Naive thymus-derived CD4-positive, alpha-beta T cell (primary cell): ENCODE measurements around the gene CACNA1C. TPM values are rescaled to one million over a fixed set of nuclear protein-coding genes. Genes with fewer than 3 reads are reported as not detected.
"Not testable (repeated sequence)": the region's sequence is repeated elsewhere in the genome, so short reads cannot be mapped to it uniquely, and the experiment has no call there.

Source experiments
- ATAC-seq: fragments of 150-1000 bp; cut with Tn5 transposase; 2 replicates; pipeline ENCODE4 v1.10.0; 2021; ENCODE audit warnings: mild to moderate bottlenecking, moderate library complexity
- CTCF ChIA-PET: fragments of 350-600 bp; sonication (Branson Sonifier 250); formaldehyde crosslinking; loops from one replicate; lab custom pipeline; 2021; ENCODE audit warnings: antibody characterized with exemption; lab: Charles Lee
- POLR2A ChIA-PET: fragments of 350-600 bp; sonication (Branson Sonifier 250); formaldehyde crosslinking; loops from one replicate; lab custom pipeline; 2021; ENCODE audit warnings: antibody characterized with exemption, inconsistent platforms; lab: Charles Lee
- DNase-seq, 9 donors: peaks; one replicate each; pipeline versions ENCODE4 v3.0.0 to v3.0.0-alpha.2; 2020 to 2022; ENCODE audit warnings: mixed read lengths in 1 of 9
- H3K27ac ChIP-seq: one replicate; pipeline ENCODE4 v1.7.0; 2013; ENCODE audit warnings: mild to moderate bottlenecking, low read depth, low read length, moderate library complexity
- H3K27me3 ChIP-seq, 2 donors: one replicate each; pipeline ENCODE4 v1.7.0; 2013; ENCODE audit warnings: low read length in 2 of 2, mild to moderate bottlenecking in 2 of 2, moderate library complexity in 2 of 2; ENCODE audit not compliant: control insufficient read depth in 2 of 2, insufficient read depth in 2 of 2
- H3K36me3 ChIP-seq, 3 experiments: 1 replicate in 2 of 3; 2 replicates in 1 of 3; pipeline ENCODE4 v1.7.0; 2013; ENCODE audit warnings: low read length in 3 of 3, mild to moderate bottlenecking in 3 of 3, moderate library complexity in 1 of 3; ENCODE audit not compliant: insufficient read depth in 3 of 3, control insufficient read depth in 2 of 3
- H3K4me1 ChIP-seq, 2 donors: one replicate each; pipeline ENCODE4 v1.7.0; 2013; ENCODE audit warnings: low read length in 2 of 2, mild to moderate bottlenecking in 2 of 2, moderate library complexity in 1 of 2; ENCODE audit not compliant: control insufficient read depth in 2 of 2, insufficient read depth in 2 of 2
- H3K4me3 ChIP-seq: 2 replicates; pipeline ENCODE4 v1.7.0; 2013; ENCODE audit warnings: mild to moderate bottlenecking, low read length
- H3K9me3 ChIP-seq, 3 experiments: 1 replicate in 2 of 3; 2 replicates in 1 of 3; pipeline ENCODE4 v1.7.0; 2013; ENCODE audit warnings: low read length in 3 of 3; ENCODE audit not compliant: control insufficient read depth in 2 of 3
- H3K27ac Mint-ChIP-seq, 9 donors: one replicate each; pipeline ENCODE4 v1.8.0; 2020 to 2022; ENCODE audit warnings: mixed read lengths in 9 of 9, mild to moderate bottlenecking in 8 of 9, moderate library complexity in 5 of 9, inconsistent platforms in 2 of 9
- H3K27me3 Mint-ChIP-seq, 5 donors: one replicate each; pipeline ENCODE4 v1.8.0; 2021 to 2022; ENCODE audit warnings: mixed read lengths in 5 of 5, mild to moderate bottlenecking in 1 of 5
- H3K36me3 Mint-ChIP-seq, 5 donors: one replicate each; pipeline ENCODE4 v1.8.0; 2020 to 2022; ENCODE audit warnings: mixed read lengths in 5 of 5, mild to moderate bottlenecking in 3 of 5, inconsistent platforms in 1 of 5
- H3K4me1 Mint-ChIP-seq, 7 donors: one replicate each; pipeline ENCODE4 v1.8.0; 2020 to 2022; ENCODE audit warnings: mixed read lengths in 7 of 7, mild to moderate bottlenecking in 3 of 7, inconsistent platforms in 1 of 7
- H3K4me3 Mint-ChIP-seq, 10 donors: one replicate each; pipeline ENCODE4 v1.8.0; 2020 to 2022; ENCODE audit warnings: mild to moderate bottlenecking in 10 of 10, mixed read lengths in 10 of 10, moderate library complexity in 6 of 10, inconsistent platforms in 2 of 10
- H3K9me3 Mint-ChIP-seq, 11 donors: one replicate each; pipeline ENCODE4 v1.8.0; 2020 to 2022; ENCODE audit warnings: mixed read lengths in 11 of 11, mild to moderate bottlenecking in 4 of 11, inconsistent platforms in 1 of 11, moderate library complexity in 1 of 11
- intact Hi-C, 2 donors: fragments of 100-400 bp; cut with micrococcal nuclease; formaldehyde crosslinking; loops; one replicate each; pipeline ENCODE4 v1.15.1; 2023
- polyA plus RNA-seq, 2 donors: library from polyadenylated mRNA; unstranded; fragments of 300-500 nt; fragmentation: Illumina TruSeq; gene quantifications; one replicate each; pipeline ENCODE4 v1.2.3, GENCODE V29; 2021
- total RNA-seq, 6 experiments: library from RNA in 5 of 6; stranded (reverse) in 5 of 6; gene quantifications; 1 replicate in 5 of 6; 2 replicates in 1 of 6; pipeline ENCODE4 v1.2.3 and lab custom pipeline; 2021 to 2026

Gene CACNA1C
- total and polyA plus RNA-seq, 7 experiments from 2014 or later: 0.04 to 0.48 (median 0.08) TPM

GRCh38 chr12:2684026-2684325, 631.2 kb downstream of the CACNA1C start:
- H3K9me3 ChIP-seq, H3K36me3 ChIP-seq, H3K27ac ChIP-seq, H3K4me3 ChIP-seq, H3K36me3 Mint-ChIP-seq, H3K27me3 ChIP-seq, intact Hi-C loops, H3K27me3 Mint-ChIP-seq, ATAC-seq, H3K4me3 Mint-ChIP-seq, H3K9me3 Mint-ChIP-seq, H3K4me1 ChIP-seq, H3K27ac Mint-ChIP-seq, DNase-seq: not testable (repeated sequence)
- ChIA-PET CTCF (interaction anchor here (3.9 kb wide), 1 partner anchor 101 kb away, joined by 42 read pairs; no protein-coding TSS in a partner anchor), POLR2A (interaction anchor here (1.6 kb wide), 1 partner anchor 98 kb away, joined by 3 read pairs; no protein-coding TSS in a partner anchor)
- peaks cover 6 to 22% (median 14%) of the 10 kb centered on the region in 7 donors for H3K4me1 Mint-ChIP-seq

- H3K36me3 Mint-ChIP-seq, H3K36me3 ChIP-seq, H3K27me3 ChIP-seq, DNase-seq, POLR2A ChIA-PET, H3K4me1 ChIP-seq, H3K4me3 Mint-ChIP-seq, H3K4me3 ChIP-seq, H3K27ac ChIP-seq, H3K9me3 Mint-ChIP-seq, H3K27ac Mint-ChIP-seq, H3K9me3 ChIP-seq, intact Hi-C loops, H3K27me3 Mint-ChIP-seq, ATAC-seq: not testable (repeated sequence)
- CTCF ChIA-PET: interaction anchor here (1.6 kb wide), 1 partner anchor 99 kb away, joined by 6 read pairs; no protein-coding TSS in a partner anchor
- H3K4me1 Mint-ChIP-seq: peaks cover 18 to 40% (median 31%) of the 10 kb centered on the region in 7 donors
These were observed 633.0 kb downstream of the CACNA1C start for GRCh38 chr12:2685620-2686279.

GRCh38 chr12:2686280-2686646, 633.5 kb downstream of the CACNA1C start:
- intact Hi-C loops: no loop called here
- DNase-seq: no peak
- ATAC-seq: no peak
- ChIA-PET CTCF (interaction anchor here (0.9 to 1.6 kb wide), 2 partner anchors 99 to 110 kb away, joined by 3 to 6 read pairs; no protein-coding TSS in a partner anchor), POLR2A (no interaction called here)
- H3K27me3 Mint-ChIP-seq: no peaks in the 10 kb centered on the region
- Histone ChIP-seq H3K36me3 (no peaks in the 10 kb centered on the region), H3K27me3 (no peaks in the 10 kb centered on the region), H3K4me1 (peaks cover 5 to 9% of the 10 kb centered on the region in 2 donors), H3K9me3 (no peaks in the 10 kb centered on the region), H3K4me3 (no peak overlapping the region), H3K27ac (no peak overlapping the region)
- H3K9me3 Mint-ChIP-seq: peaks cover 0 to 5% (median 0%) of the 10 kb centered on the region in 11 donors
- no peak overlapping the region for H3K4me3 Mint-ChIP-seq
- peak overlapping the region in 3 of 9 donors; percentile 25 to 85 (median 36) for H3K27ac Mint-ChIP-seq
- peaks cover 22 to 44% (median 33%) of the 10 kb centered on the region in 7 donors for H3K4me1 Mint-ChIP-seq
- H3K36me3 Mint-ChIP-seq: peaks cover 0 to 4% (median 3%) of the 10 kb centered on the region in 5 donors

- CTCF ChIA-PET: interaction anchor here (0.9 kb wide), 1 partner anchor 109 kb away, joined by 3 read pairs; no protein-coding TSS in a partner anchor
These were observed 634.3 kb downstream of the CACNA1C start for GRCh38 chr12:2687058-2687457.

GRCh38 chr12:2687726-2688125, 634.9 kb downstream of the CACNA1C start:
- POLR2A ChIA-PET: no interaction called here
- H3K27ac ChIP-seq: no peak overlapping the region
- H3K27me3 ChIP-seq: no peaks in the 10 kb centered on the region
- H3K36me3 Mint-ChIP-seq: peaks cover 0 to 3% (median 2%) of the 10 kb centered on the region in 5 donors
- H3K9me3 Mint-ChIP-seq: peaks cover 0 to 1% (median 0%) of the 10 kb centered on the region in 11 donors
- peaks cover 29 to 50% (median 40%) of the 10 kb centered on the region in 7 donors for H3K4me1 Mint-ChIP-seq
- H3K36me3 ChIP-seq: no peaks in the 10 kb centered on the region
- peak overlapping the region in 3 of 9 donors; percentile 22 to 52 (median 43) for H3K27ac Mint-ChIP-seq
- ATAC-seq (no peak), DNase-seq (no peak)
- H3K4me1 ChIP-seq: peaks cover 9 to 15% of the 10 kb centered on the region in 2 donors
- H3K27me3 Mint-ChIP-seq: no peaks in the 10 kb centered on the region
- H3K4me3 Mint-ChIP-seq: peak overlapping the region in 4 of 10 donors; percentile 10 to 73 (median 32)
- intact Hi-C loops: no loop called here
- CTCF ChIA-PET: interaction anchor here (0.7 kb wide), 1 partner anchor 28 kb away, joined by 4 read pairs; no protein-coding TSS in a partner anchor
- no peak overlapping the region for H3K4me3 ChIP-seq
- H3K9me3 ChIP-seq: no peaks in the 10 kb centered on the region

More at GRCh38 chr12:2687058-2687457, 634.3 kb downstream of the CACNA1C start:
- Mint-ChIP-seq H3K4me3 (no peak overlapping the region), H3K27ac (peak overlapping the region in 2 of 9 donors; percentile 38 to 43), H3K36me3 (peaks cover 0 to 4% (median 3%) of the 10 kb centered on the region in 5 donors), H3K9me3 (peaks cover 0 to 5% (median 0%) of the 10 kb centered on the region in 11 donors), H3K4me1 (peaks cover 26 to 50% (median 37%) of the 10 kb centered on the region in 7 donors), H3K27me3 (no peaks in the 10 kb centered on the region)
- Histone ChIP-seq H3K9me3 (no peaks in the 10 kb centered on the region), H3K36me3 (no peaks in the 10 kb centered on the region), H3K4me3 (no peak overlapping the region), H3K27ac (no peak overlapping the region), H3K4me1 (peaks cover 5 to 9% of the 10 kb centered on the region in 2 donors), H3K27me3 (no peaks in the 10 kb centered on the region)
- intact Hi-C loops: no loop called here
- DNase-seq: no peak
- POLR2A ChIA-PET: no interaction called here
- ATAC-seq: no peak

GRCh38 chr12:2688381-2688931, 635.7 kb downstream of the CACNA1C start:
- H3K27ac ChIP-seq: no peak overlapping the region
- ATAC-seq (no peak), DNase-seq (no peak)
- intact Hi-C loops: no loop called here
- no peaks in the 10 kb centered on the region for H3K9me3 ChIP-seq
- H3K27ac Mint-ChIP-seq: peak overlapping the region in 1 of 9 donors; percentile 88
- H3K4me3 Mint-ChIP-seq: peak overlapping the region in 3 of 10 donors; percentile 19 to 98 (median 93)
- H3K9me3 Mint-ChIP-seq: no peaks in the 10 kb centered on the region
- H3K36me3 Mint-ChIP-seq: peaks cover 0 to 3% (median 2%) of the 10 kb centered on the region in 5 donors
- H3K4me1 Mint-ChIP-seq: peaks cover 36 to 51% (median 44%) of the 10 kb centered on the region in 7 donors
- H3K27me3 Mint-ChIP-seq: no peaks in the 10 kb centered on the region
- ChIA-PET POLR2A (no interaction called here), CTCF (interaction anchor here (3.6 kb wide), 1 partner anchor 97 kb away, joined by 25 read pairs; no protein-coding TSS in a partner anchor)
- H3K4me1 ChIP-seq: peaks cover 15 to 22% of the 10 kb centered on the region in 2 donors
- H3K36me3 ChIP-seq: no peaks in the 10 kb centered on the region
- no peaks in the 10 kb centered on the region for H3K27me3 ChIP-seq
- H3K4me3 ChIP-seq: no peak overlapping the region
